HFFc6 (cell line): Measurements from ENCODE around the gene NPTN. TPM values are rescaled to one million over a fixed set of nuclear protein-coding genes. Genes with fewer than 3 reads are reported as not detected.
A peak's percentile ranks its signal among the peaks of the same experiment; 100 is the strongest.

Experiments
- DNase-seq: peaks from one replicate; pipeline ENCODE4 v3.0.0-alpha.2; 2018
- H3K27ac Mint-ChIP-seq: 2 replicates; pipeline ENCODE4 v1.8.0; 2020; ENCODE audit warnings: mild to moderate bottlenecking, mixed read lengths
- H3K27me3 Mint-ChIP-seq: 2 replicates; pipeline ENCODE4 v1.8.0; 2021; ENCODE audit warnings: mild to moderate bottlenecking, moderate library complexity, mixed read lengths; ENCODE audit not compliant: insufficient read depth
- H3K36me3 Mint-ChIP-seq: 2 replicates; pipeline ENCODE4 v1.8.0; 2021; ENCODE audit warnings: low read depth, mixed read lengths
- H3K4me1 Mint-ChIP-seq: 2 replicates; pipeline ENCODE4 v1.8.0; 2020; ENCODE audit warnings: low read depth, mixed read lengths
- H3K4me3 Mint-ChIP-seq: 2 replicates; pipeline ENCODE4 v1.8.0; 2020; ENCODE audit warnings: mild to moderate bottlenecking, moderate library complexity, mixed read lengths
- H3K9me3 Mint-ChIP-seq: 2 replicates; pipeline ENCODE4 v1.8.0; 2020; ENCODE audit warnings: mild to moderate bottlenecking, mixed read lengths
- CTCF ChIP-seq: fragments of 200-600 bp; sonication (generic); IDR thresholded peaks from 2 replicates; pipeline ENCODE4 v1.5.0; 2021; ENCODE audit warnings: antibody characterized with exemption, mild to moderate bottlenecking
- total RNA-seq, 6 experiments: library from RNA; stranded (reverse); fragmentation: NEBNext Ultra II Directional; extraction: Animal tissue kit (Norgen Biotek cat#: 25700); gene quantifications; 2 replicates in 1 of 6; 3 replicates in 5 of 6; pipeline ENCODE4 v1.2.3, GENCODE V29; 2021

NPTN gene
- total RNA-seq, 6 experiments from 2014 or later: 183 to 215 (median 204) TPM

- TF ChIP-seq CTCF: no peak
- no peak for DNase-seq
- no peak overlapping the region; the same call in 1 of the 2 replicates for H3K4me3 Mint-ChIP-seq
Observed at GRCh38 chr15:73600413-73601335, 32.5 kb downstream of the NPTN start.

GRCh38 chr15:73599934-73600333, 33.3 kb downstream of the NPTN start:
- TF ChIP-seq CTCF: no peak
- Mint-ChIP-seq H3K36me3 (peaks cover 12% of the 10 kb centered on the region; the same call in 1 of the 2 replicates), H3K4me1 (peaks cover 35% of the 10 kb centered on the region)

More at GRCh38 chr15:73600413-73601335, 32.5 kb downstream of the NPTN start:
- Mint-ChIP-seq H3K9me3 (no peaks in the 10 kb centered on the region), H3K36me3 (peaks cover 14% of the 10 kb centered on the region; the same call in 1 of the 2 replicates), H3K4me1 (peaks cover 29% of the 10 kb centered on the region), H3K27me3 (no peaks in the 10 kb centered on the region; the same call in 1 of the 2 replicates), H3K27ac (no peak overlapping the region)

GRCh38 chr15:73598530-73599160, 34.5 kb downstream of the NPTN start:
- no peak for DNase-seq
- Mint-ChIP-seq H3K4me1 (peaks cover 48% of the 10 kb centered on the region), H3K27ac (peak overlapping the region; percentile 54; the same call in 1 of the 2 replicates), H3K4me3 (no peak overlapping the region; the same call in 1 of the 2 replicates), H3K36me3 (peaks cover 12% of the 10 kb centered on the region; the same call in 1 of the 2 replicates), H3K27me3 (no peaks in the 10 kb centered on the region), H3K9me3 (no peaks in the 10 kb centered on the region)
- TF ChIP-seq CTCF: no peak

More at GRCh38 chr15:73599934-73600333, 33.3 kb downstream of the NPTN start:
- Mint-ChIP-seq H3K9me3 (no peaks in the 10 kb centered on the region), H3K27me3 (no peaks in the 10 kb centered on the region), H3K4me3 (peak overlapping the region; percentile 1; the same call in 1 of the 2 replicates), H3K27ac (peak overlapping the region; percentile 58)
- DNase-seq: peak; percentile 43

- peaks cover 7% of the 10 kb centered on the region; the same call in 1 of the 2 replicates for H3K36me3 Mint-ChIP-seq
- no peak overlapping the region for H3K4me3 Mint-ChIP-seq
- no peak for DNase-seq
- H3K27ac Mint-ChIP-seq: peak overlapping the region; percentile 71; the same call in 1 of the 2 replicates
- H3K27me3 Mint-ChIP-seq: no peaks in the 10 kb centered on the region
- H3K4me1 Mint-ChIP-seq: peaks cover 55% of the 10 kb centered on the region
- H3K9me3 Mint-ChIP-seq: no peaks in the 10 kb centered on the region
- no peak for TF ChIP-seq CTCF
Observed at GRCh38 chr15:73597036-73597638, 36.1 kb downstream of the NPTN start.

GRCh38 chr15:73596174-73596573, 37.0 kb downstream of the NPTN start:
- H3K27me3 Mint-ChIP-seq: no peaks in the 10 kb centered on the region
- peaks cover 55% of the 10 kb centered on the region for H3K4me1 Mint-ChIP-seq
- no peaks in the 10 kb centered on the region for H3K9me3 Mint-ChIP-seq
- peaks cover 13% of the 10 kb centered on the region; the same call in 1 of the 2 replicates for H3K36me3 Mint-ChIP-seq
- H3K4me3 Mint-ChIP-seq: no peak overlapping the region
- TF ChIP-seq CTCF: no peak
- peak overlapping the region; percentile 71 for H3K27ac Mint-ChIP-seq
- no peak for DNase-seq
